ENCODE results near the gene LRRC4C.

The LRRC4C gene

DNA sequence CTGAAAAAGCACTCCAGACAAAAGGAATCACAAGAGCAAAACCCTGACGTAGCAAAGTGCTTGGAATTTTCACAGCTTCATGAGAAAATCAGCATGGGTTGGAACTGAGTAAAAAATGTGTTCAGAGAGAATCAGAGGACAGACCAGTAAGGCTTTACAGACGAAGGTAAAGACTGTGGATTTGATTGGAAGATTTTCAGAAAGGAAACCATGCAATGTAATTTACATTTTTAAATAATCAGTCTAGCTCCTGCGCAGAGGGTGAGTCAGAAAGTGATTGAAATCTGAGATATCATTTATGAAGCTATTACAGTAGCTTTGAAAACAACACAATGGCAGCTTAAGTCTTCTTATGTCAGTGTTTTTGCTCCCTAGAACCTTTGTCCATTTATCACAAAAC is 1122.3 kb downstream of the LRRC4C start:
- no peak for DNase-seq

GRCh38 chr11:40328890-40329614 is 1130.4 kb downstream of the LRRC4C start:
- DNase-seq, result no peak

GRCh38 chr11:40323241-40323640 is 1136.2 kb downstream of the LRRC4C start:
- no peak for DNase-seq

DNA sequence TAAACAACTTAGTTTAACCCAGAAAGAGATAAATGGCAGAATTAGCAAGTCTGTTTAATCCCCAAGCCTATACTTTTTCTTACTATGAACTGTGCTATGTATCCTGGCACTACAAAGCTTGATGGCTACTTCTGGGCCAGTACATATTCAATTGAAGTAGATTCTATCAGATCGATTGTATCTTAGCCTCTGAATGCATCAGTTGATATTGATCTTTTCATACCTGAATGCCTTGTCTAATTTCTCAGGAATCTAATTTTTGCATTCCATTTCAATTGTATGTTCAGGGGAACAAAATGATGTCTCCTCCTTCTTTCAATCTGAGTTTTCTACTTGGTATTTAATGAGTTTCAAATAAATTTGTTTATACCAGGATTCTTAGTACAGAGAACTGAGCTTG is 1137.9 kb downstream of the LRRC4C start:
- DNase-seq, result no peak

- no peak for DNase-seq
These were observed 1143.3 kb downstream of the LRRC4C start for GRCh38 chr11:40316171-40316570.

- no peak for DNase-seq
These were observed 1144.3 kb downstream of the LRRC4C start for GRCh38 chr11:40315122-40315521.

GRCh38 chr11:40314327-40314726 is 1145.1 kb downstream of the LRRC4C start:
- no peak for DNase-seq

DNA sequence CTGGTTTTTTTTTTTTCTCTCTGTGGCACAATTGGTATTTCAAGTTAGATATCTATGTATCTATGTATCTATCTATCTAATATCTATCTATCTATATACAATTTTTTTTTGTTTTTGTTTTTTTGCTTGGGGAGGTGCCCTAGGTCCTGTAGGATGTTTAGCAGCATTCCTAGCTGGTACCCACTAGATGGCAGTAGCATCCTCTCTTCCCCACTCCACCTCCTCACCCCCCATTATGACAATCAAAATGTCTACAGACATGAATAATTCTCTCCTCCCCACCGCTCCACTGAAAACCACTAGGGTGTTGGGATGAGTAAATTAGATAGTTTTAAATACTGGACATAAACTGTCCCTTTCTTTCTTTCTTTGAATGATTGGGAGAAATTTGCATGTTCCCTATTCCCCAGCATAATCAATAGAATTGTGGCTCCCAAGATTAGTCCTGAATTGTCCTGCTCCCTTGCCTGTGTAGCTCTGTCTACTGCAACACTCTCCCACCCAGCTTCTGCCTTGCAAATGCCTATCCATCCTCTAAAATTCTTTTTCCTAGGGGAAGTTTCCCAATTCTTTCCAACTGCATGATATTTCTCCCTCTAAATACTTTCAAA is 1152.4 kb downstream of the LRRC4C start:
- no peak for DNase-seq

GRCh38 chr11:40302669-40303068 is 1156.8 kb downstream of the LRRC4C start:
- no peak for DNase-seq

GRCh38 chr11:40295466-40295865 is 1164.0 kb downstream of the LRRC4C start:
- no peak for DNase-seq

- no peak for DNase-seq
These were observed 1164.7 kb downstream of the LRRC4C start for GRCh38 chr11:40294741-40295140.

DNA sequence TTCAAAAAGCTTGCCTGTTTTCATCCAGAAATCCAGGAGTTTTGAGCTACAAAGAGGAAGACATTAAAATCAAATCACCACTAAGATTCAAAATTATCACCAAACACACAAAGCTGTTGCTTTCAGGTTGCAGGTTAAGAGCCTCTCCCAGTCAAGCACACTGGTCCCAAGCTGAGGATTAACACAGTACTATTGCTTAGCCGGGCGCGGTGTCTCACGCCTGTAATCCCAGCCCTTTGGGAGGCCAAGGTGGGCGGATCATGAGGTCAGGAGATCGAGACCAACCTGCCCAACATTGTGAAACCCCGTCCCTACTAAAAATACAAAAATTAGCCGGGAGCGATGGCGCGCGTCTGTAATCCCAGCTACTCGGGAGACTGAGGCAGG is 1165.1 kb downstream of the LRRC4C start:
- no peak for DNase-seq

DNA sequence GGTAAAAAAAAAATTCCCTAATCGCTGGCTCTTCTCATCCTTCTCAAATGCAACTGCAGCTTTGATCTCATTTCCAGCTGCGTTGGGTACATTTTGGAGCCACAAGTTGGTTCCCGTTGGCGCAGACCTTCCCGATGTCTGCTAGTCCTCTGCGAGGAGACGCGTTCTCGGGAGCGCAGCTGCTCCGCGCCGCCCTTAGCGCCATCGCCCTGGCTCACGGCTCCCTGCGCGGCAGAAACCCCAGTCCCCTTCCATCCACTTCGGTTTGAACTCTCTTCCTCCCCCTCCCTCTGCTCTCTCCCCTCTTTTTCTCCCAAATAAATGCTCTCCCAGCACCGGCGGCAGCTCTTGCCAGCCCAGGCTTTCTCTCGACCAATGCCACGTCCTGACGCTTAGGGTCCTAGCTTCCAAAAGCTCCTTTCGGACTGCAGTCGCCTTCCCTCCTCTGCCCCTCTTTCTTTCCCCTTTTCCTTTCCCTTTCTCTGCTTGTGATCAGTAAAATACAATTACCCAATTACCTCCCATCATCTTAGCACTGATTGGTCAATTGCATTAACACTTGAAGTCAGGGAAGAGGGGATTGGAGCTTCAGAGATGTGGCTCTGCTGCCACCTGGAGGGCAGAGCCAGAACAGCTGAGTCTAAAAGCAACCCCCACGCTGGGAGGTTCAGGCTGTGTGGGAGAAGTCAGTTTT is 1165.7 kb downstream of the LRRC4C start:
- DNase-seq, result no peak

GRCh38 chr11:40292721-40293508 is 1166.5 kb downstream of the LRRC4C start:
- no peak for DNase-seq

GRCh38 chr11:40291741-40292140 is 1167.7 kb downstream of the LRRC4C start:
- DNase-seq, result no peak

GRCh38 chr11:40291329-40291728 is 1168.1 kb downstream of the LRRC4C start:
- no peak for DNase-seq

- DNase-seq, result no peak
These were observed 1169.3 kb downstream of the LRRC4C start for GRCh38 chr11:40290171-40290631.

DNA sequence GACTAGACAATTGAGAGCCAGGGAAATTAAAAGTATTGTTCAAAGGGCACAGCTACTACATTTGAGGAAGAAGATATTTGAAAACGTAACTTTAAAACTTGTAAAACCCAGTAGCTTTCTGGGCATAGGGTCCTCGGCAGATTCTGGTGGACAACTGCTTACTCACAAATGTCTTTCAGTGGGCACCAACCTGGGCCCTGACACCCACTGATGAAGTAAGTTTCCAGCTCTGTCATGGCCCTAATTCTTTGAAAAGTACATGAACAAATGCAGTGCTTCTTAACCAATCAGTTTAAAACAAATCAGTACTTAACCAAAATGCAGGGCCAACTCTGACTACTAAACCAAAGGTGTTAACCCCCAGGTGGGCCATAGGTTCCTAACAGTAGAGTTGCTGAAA is 1170.1 kb downstream of the LRRC4C start:
- DNase-seq, result no peak

DNA sequence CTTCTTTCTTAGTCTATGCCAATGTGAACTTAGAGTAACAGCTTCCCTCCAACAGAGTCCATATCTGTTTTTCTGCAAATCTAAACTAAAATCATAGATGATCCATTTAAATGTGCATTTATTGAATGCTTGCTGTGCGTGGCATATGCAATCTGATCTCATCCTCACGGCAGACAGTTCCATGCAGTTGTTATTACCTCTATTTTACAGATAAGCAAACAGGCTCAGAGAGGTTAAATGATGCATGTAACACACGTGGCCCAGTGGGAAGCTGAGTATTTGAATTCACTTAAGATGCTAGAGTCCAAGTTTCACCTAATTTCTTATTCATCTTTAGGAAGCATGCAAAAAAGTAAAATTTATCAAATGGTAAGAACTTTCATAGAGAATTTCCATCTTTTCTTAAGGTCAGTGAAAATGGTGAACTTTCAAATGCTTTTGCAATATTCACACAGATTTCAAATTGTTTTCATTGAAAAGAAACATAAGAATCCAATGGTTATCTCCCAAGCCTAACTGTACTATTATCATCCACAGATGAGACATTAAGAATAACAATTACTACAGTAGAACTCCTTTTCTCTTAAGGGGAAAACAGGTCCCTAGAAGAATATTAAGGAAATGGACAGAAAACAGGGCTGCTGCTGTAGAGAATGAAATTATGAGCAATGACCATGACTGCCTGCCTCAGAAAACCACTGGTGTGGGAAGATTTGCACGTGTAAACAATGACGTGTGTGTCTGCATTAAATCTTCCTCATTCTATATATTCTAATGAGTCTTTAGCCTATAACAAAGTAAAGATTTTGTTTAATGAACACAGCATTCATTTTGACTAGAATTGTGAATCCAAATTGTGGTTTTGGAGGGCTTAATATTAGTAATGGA is 1171.3 kb downstream of the LRRC4C start:
- DNase-seq, result no peak

DNA sequence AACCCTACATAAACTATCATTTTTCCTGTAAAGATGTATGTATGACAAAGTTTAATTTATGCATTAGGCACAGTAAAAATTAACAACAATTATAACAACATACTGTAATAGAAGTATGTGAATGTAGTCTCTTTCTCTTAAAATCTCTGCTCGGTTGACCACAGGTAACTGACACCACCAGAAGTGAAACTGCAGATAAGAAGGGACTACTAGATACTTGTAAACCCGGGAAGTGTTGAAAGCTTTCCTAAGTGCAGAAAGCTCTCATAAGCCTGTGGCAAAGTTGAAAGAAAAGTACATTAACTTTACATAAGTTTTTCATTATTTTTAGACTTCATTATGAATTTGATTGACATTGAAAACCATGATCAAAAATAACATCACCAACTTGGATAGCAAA is 1173.3 kb downstream of the LRRC4C start:
- DNase-seq, result no peak

- DNase-seq, result no peak
These were observed 1173.9 kb downstream of the LRRC4C start for GRCh38 chr11:40285558-40285957.

DNA sequence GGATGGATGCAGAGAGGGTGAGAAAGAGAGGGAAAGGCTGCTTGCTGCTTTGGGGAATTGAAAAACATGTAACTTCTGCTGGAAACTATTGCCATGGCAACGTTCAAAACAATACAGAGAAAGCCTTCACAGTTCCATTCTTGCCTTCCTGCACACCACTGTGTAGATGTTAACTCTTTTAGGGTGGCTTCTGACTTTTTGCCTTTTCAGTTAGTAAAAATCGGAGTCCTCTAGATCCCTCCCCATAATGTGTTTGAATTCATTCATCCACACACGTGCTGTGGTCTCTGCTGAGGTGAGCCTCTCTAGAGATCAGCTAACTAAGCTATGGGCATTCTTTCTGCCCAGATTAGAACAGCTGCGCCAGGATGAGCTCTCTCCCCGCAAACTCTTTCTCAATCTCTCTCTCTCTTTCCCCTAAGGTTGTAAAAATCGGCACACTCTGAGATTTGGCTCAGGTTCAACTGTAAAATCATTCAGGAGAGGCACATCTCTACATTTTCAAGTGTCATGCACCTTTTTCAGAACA is 1178.3 kb downstream of the LRRC4C start:
- DNase-seq, result no peak
